DND-41 (cell line): Measurements from ENCODE around the gene CHERP.
"Not testable (repeated sequence)": the region's sequence is repeated elsewhere in the genome, so short reads cannot be mapped to it uniquely, and the experiment has no call there.

Experiments used
- ATAC-seq: fragments of 200-7000 bp; cut with Tn5 transposase; 3 replicates; pipeline ENCODE4 v1.9.1; 2021; ENCODE audit warnings: low read depth; ENCODE audit not compliant: insufficient read depth
- DNase-seq: peaks from one replicate; pipeline ENCODE4 v3.0.0-alpha.2; 2020
- H2AFZ ChIP-seq: 2 replicates; pipeline ENCODE4 v1.6.0; 2012; ENCODE audit warnings: low read depth, low read length
- H3K27ac ChIP-seq: 2 replicates; pipeline ENCODE4 v1.5.1; 2012; ENCODE audit warnings: low read length, inconsistent platforms
- H3K27me3 ChIP-seq: fragments of 200-600 bp; sonication (generic); 2 replicates; pipeline ENCODE4 v1.6.0; 2012; ENCODE audit warnings: low read length, mild to moderate bottlenecking, inconsistent platforms; ENCODE audit not compliant: insufficient read depth, poor library complexity
- H3K36me3 ChIP-seq: 2 replicates; pipeline ENCODE4 v1.5.1; 2012; ENCODE audit warnings: low read length, inconsistent platforms; ENCODE audit not compliant: insufficient read depth
- H3K4me1 ChIP-seq: 2 replicates; pipeline ENCODE4 v1.5.1; 2012; ENCODE audit warnings: mild to moderate bottlenecking, low read length; ENCODE audit not compliant: insufficient read depth
- H3K4me2 ChIP-seq: 2 replicates; pipeline ENCODE4 v1.6.0; 2012; ENCODE audit warnings: mild to moderate bottlenecking, moderate library complexity, low read length, inconsistent platforms; ENCODE audit not compliant: insufficient read depth
- H3K4me3 ChIP-seq, 2 experiments: fragments of 200-600 bp in 1 of 2; shearing (Covaris generic) in 1 of 2; 2 replicates each; pipeline ENCODE4 v1.5.1; 2012 to 2016; ENCODE audit warnings: inconsistent platforms in 2 of 2, low read length in 2 of 2, mild to moderate bottlenecking in 2 of 2, low read depth in 1 of 2, moderate library complexity in 1 of 2
- H3K79me2 ChIP-seq: 2 replicates; pipeline ENCODE4 v1.6.0; 2012; ENCODE audit warnings: low read length, inconsistent platforms; ENCODE audit not compliant: insufficient read depth
- H3K9ac ChIP-seq: 2 replicates; pipeline ENCODE4 v1.6.0; 2012; ENCODE audit warnings: low read depth, mild to moderate bottlenecking, inconsistent platforms, low read length, moderate library complexity
- H3K9me3 ChIP-seq: 2 replicates; pipeline ENCODE4 v1.5.1; 2012; ENCODE audit warnings: low read length, moderate library complexity, mild to moderate bottlenecking, inconsistent platforms; ENCODE audit not compliant: insufficient read depth, severe bottlenecking
- H4K20me1 ChIP-seq: 2 replicates; pipeline ENCODE4 v1.6.0; 2012; ENCODE audit warnings: low read length; ENCODE audit not compliant: insufficient read depth
- EZH2 ChIP-seq: IDR thresholded peaks from 3 replicates; pipeline ENCODE4 v1.6.1; 2012; ENCODE audit warnings: borderline replicate concordance, low read depth, mild to moderate bottlenecking, moderate library complexity, low read length, inconsistent platforms; ENCODE audit not compliant: severe bottlenecking
- TF ChIP-seq, protein P1 (sequence below): IDR thresholded peaks from 2 replicates; pipeline ENCODE4 v1.5.1; 2012; ENCODE audit warnings: borderline replicate concordance, low read length, moderate library complexity, mild to moderate bottlenecking; ENCODE audit not compliant: poor library complexity, severe bottlenecking; ENCODE audit errors: extremely low read depth

The CHERP gene

DNA sequence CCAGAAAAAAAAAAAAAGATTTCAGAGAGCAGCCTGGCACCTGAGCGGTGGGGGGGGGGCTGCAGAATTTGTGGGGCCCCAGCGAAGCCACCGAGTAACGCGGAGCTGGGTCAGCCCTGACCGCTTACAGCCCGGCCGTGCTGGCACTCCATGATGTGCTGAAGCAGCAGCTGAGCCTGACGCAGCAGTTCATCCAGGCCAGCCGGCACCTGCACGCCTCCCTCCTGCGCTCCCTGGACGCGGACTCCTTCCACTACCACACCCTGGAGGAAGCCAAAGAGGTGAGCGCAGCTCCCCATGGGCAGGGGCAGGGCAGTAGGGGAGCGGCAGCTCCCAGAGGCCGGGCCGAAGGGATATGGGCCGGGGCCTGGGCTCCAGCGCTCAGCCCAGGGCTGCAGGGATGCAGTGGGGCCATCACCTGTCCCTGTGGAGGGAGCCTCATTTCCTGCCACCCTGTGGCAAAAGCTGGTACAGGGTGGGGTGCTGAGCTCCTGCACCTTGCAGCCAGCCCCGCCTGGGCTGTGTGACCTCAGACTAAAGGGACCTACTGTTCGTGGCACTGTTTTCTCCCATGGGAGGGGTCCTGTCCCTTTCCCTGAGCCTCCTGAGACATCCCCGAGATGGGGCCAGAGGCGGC is 27.7 kb downstream of the CHERP start:
- no peak for ATAC-seq
- TF ChIP-seq, protein P1, sequence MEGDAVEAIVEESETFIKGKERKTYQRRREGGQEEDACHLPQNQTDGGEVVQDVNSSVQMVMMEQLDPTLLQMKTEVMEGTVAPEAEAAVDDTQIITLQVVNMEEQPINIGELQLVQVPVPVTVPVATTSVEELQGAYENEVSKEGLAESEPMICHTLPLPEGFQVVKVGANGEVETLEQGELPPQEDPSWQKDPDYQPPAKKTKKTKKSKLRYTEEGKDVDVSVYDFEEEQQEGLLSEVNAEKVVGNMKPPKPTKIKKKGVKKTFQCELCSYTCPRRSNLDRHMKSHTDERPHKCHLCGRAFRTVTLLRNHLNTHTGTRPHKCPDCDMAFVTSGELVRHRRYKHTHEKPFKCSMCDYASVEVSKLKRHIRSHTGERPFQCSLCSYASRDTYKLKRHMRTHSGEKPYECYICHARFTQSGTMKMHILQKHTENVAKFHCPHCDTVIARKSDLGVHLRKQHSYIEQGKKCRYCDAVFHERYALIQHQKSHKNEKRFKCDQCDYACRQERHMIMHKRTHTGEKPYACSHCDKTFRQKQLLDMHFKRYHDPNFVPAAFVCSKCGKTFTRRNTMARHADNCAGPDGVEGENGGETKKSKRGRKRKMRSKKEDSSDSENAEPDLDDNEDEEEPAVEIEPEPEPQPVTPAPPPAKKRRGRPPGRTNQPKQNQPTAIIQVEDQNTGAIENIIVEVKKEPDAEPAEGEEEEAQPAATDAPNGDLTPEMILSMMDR, result no peak
- TF ChIP-seq EZH2, result no peak

DNA sequence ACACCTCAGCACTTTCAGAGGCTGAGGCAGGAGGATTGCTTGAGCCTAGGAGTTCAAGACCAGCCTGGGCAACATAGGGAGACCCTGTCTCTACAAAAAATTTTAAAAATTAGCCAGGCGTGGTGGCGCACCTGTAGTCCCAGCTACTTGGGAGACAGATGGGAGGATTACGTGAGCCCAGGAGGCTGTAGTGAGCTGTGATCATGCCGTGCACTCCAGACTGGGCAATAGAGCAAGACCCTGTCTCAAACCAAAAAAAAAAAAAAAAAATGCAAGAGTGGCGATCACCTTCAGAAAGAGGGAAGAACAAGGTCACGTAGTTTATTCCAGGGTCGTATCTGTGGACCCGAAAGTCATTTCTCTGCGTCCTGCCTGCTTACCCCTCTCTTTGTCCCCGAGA is 29.6 kb downstream of the CHERP start:
- not testable (repeated sequence) for H3K9me3 ChIP-seq, DNase-seq, H4K20me1 ChIP-seq, H3K79me2 ChIP-seq, H3K4me2 ChIP-seq, H3K27me3 ChIP-seq, H3K4me3 ChIP-seq, H3K4me1 ChIP-seq, H2AFZ ChIP-seq, H3K27ac ChIP-seq, H3K9ac ChIP-seq, ATAC-seq
- peaks cover 27% of the 10 kb centered on the region for H3K36me3 ChIP-seq

More for the DNA sequence above, 27.7 kb downstream of the CHERP start:
- Histone ChIP-seq H3K4me2 (no peak overlapping the region), H3K27ac (no peak overlapping the region), H3K4me3 (no peak overlapping the region), H3K27me3 (no peaks in the 10 kb centered on the region), H3K4me1 (no peaks in the 10 kb centered on the region), H3K79me2 (no peaks in the 10 kb centered on the region), H4K20me1 (peaks cover 25% of the 10 kb centered on the region), H3K36me3 (peaks cover 42% of the 10 kb centered on the region), H3K9me3 (no peaks in the 10 kb centered on the region), H2AFZ (no peak overlapping the region), H3K9ac (no peak overlapping the region)
- DNase-seq, result no peak

DNA sequence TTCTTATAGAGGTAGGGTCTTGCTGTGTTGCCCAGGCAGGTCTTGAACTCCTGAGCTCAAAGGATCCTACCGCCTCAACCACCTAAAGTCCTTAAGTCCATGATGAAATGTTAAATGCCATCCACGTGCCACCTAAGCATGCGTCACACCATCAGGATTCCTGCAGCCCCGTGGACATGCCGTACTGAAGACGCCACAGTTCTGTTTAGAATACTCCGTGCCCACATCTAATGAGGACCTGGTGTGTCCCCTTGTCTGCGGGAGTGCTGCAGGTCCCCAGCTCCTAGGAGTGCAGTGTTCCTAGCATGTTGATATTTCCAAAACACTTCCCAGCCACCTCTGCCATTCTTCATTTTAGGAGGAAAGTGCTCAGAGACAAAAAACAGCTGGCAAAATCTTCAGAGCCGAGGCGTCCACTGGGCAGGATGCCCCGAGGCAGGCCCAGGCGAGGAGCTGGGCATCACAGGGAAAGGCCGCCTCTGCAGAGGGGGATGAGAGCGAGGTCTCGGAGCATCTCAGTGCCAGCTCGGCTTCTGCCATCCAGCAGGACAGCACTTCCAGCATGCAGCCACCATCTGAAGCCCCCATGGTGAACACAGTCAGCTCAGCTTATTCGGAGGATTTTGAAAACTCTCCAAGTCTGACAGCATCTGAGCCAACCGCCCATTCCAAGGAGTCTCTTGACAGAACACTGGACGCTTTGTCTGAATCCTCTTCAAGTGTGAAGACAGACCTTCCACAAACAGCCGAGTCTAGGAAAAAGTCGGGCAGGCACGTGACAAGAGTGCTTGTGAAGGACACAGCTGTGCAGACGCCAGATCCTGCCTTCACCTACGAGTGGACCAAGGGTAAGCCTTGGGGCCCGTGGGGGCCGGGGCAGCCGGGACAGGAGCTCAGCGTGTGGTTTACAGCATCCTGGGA is 32.8 kb downstream of the CHERP start:
- DNase-seq (no peak), ATAC-seq (no peak)
- Histone ChIP-seq H3K27ac (no peak overlapping the region), H3K4me1 (no peaks in the 10 kb centered on the region), H2AFZ (no peak overlapping the region), H3K79me2 (no peaks in the 10 kb centered on the region), H3K36me3 (peaks cover 20% of the 10 kb centered on the region), H3K4me3 (no peak overlapping the region), H3K9ac (no peak overlapping the region), H3K9me3 (no peaks in the 10 kb centered on the region), H3K27me3 (no peaks in the 10 kb centered on the region), H4K20me1 (no peaks in the 10 kb centered on the region), H3K4me2 (no peak overlapping the region)
- TF ChIP-seq, protein P1, result no peak
- no peak for TF ChIP-seq EZH2

GRCh38 chr19:16508546-16508945 is 33.7 kb downstream of the CHERP start:
- Histone ChIP-seq H4K20me1 (no peaks in the 10 kb centered on the region), H3K27ac (no peak overlapping the region), H2AFZ (no peak overlapping the region), H3K4me1 (no peaks in the 10 kb centered on the region), H3K36me3 (peaks cover 25% of the 10 kb centered on the region), H3K27me3 (no peaks in the 10 kb centered on the region), H3K9me3 (no peaks in the 10 kb centered on the region), H3K4me3 (no peak overlapping the region), H3K4me2 (no peak overlapping the region), H3K9ac (no peak overlapping the region), H3K79me2 (no peaks in the 10 kb centered on the region)
- ATAC-seq, result no peak
- no peak for DNase-seq
- TF ChIP-seq, protein P1, result no peak
- no peak for TF ChIP-seq EZH2
